ENCODE data around the gene ENOX1. TPM values are rescaled to one million over a fixed set of nuclear protein-coding genes. Genes with fewer than 3 reads are reported as not detected.

ENOX1 gene
- total RNA-seq, 2 experiments from 2014 or later = 0.09 TPM

DNA sequence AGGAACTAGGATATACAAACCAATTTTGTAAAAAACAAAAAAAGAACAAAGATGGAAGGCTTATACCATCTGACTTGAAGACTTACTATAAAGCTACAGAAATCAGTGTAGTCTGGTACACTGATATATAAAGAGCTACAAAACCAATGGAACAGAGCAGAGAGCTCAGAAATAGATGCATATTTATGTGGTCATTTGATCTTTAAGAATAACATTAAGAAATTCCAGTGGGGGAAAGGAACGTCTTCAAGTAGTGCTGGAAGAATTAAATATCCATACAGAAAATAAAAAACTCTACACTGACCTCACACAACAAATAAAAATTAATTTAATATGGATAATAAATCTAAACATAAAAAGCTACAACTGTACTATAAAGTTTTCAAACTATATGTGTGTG, 317.0 kb downstream of the ENOX1 start:
- no peaks in the 10 kb centered on the region for H3K4me1 Mint-ChIP-seq (ENCODE audit: low read depth)
- no peaks in the 10 kb centered on the region for H3K36me3 Mint-ChIP-seq (ENCODE audit: low read depth)
- ATAC-seq = no peak
- TF ChIP-seq, protein P1, sequence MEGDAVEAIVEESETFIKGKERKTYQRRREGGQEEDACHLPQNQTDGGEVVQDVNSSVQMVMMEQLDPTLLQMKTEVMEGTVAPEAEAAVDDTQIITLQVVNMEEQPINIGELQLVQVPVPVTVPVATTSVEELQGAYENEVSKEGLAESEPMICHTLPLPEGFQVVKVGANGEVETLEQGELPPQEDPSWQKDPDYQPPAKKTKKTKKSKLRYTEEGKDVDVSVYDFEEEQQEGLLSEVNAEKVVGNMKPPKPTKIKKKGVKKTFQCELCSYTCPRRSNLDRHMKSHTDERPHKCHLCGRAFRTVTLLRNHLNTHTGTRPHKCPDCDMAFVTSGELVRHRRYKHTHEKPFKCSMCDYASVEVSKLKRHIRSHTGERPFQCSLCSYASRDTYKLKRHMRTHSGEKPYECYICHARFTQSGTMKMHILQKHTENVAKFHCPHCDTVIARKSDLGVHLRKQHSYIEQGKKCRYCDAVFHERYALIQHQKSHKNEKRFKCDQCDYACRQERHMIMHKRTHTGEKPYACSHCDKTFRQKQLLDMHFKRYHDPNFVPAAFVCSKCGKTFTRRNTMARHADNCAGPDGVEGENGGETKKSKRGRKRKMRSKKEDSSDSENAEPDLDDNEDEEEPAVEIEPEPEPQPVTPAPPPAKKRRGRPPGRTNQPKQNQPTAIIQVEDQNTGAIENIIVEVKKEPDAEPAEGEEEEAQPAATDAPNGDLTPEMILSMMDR (IDR thresholded peaks at IDR 0.05) = no peak
- no peak overlapping the region for H3K27ac Mint-ChIP-seq
- H3K9me3 Mint-ChIP-seq = no peaks in the 10 kb centered on the region
- peaks cover 13% of the 10 kb centered on the region for H3K27me3 Mint-ChIP-seq
- DNase-seq = no peak
- POLR2A ChIA-PET = no interaction called here
- no peak overlapping the region for H3K4me3 Mint-ChIP-seq
- CTCF ChIA-PET = no interaction called here
- intact Hi-C loops (cut with micrococcal nuclease) = no loop called here

DNA sequence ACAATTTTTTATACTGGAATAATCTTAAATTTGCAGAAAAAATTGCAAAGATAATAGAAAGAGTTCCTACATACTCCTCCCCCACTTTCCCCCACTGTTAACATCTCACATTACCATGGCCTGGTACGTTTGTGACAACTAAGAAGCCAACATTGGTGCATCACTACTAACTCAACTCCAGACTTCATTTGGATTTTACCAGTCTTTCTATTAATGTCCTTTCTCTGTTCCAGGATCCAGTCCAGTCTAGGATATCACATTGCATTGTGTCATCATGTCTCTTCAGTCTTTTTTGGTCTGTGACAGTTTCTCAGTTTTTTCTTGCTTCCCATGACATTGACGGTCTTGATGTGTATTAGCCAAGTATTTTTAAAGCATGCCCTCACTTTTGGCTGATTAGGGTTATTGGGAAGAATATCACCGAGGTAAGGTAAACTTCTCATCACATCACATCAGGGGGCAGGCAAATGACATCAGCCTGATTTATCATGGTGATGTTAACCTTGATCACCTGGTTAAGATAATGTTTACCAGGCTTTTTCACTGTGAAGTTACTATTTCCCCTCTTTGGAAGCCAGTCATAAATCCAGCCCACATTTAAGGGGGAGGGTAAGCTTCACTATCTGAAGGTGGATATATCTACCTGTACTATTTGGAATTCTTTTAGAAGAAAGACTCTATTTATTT, 322.1 kb downstream of the ENOX1 start:
- ChIA-PET CTCF (no interaction called here), POLR2A (no interaction called here)
- ATAC-seq (no peak), DNase-seq (no peak)
- H3K4me3 Mint-ChIP-seq = no peak overlapping the region
- no peak overlapping the region for H3K27ac Mint-ChIP-seq
- peaks cover 6% of the 10 kb centered on the region for H3K27me3 Mint-ChIP-seq
- TF ChIP-seq, protein P1 (IDR thresholded peaks at IDR 0.05) = no peak
- no peaks in the 10 kb centered on the region for H3K4me1 Mint-ChIP-seq (ENCODE audit: low read depth)
- H3K36me3 Mint-ChIP-seq (ENCODE audit: low read depth) = no peaks in the 10 kb centered on the region
- intact Hi-C loops (cut with micrococcal nuclease) = no loop called here
- H3K9me3 Mint-ChIP-seq = no peaks in the 10 kb centered on the region

DNA sequence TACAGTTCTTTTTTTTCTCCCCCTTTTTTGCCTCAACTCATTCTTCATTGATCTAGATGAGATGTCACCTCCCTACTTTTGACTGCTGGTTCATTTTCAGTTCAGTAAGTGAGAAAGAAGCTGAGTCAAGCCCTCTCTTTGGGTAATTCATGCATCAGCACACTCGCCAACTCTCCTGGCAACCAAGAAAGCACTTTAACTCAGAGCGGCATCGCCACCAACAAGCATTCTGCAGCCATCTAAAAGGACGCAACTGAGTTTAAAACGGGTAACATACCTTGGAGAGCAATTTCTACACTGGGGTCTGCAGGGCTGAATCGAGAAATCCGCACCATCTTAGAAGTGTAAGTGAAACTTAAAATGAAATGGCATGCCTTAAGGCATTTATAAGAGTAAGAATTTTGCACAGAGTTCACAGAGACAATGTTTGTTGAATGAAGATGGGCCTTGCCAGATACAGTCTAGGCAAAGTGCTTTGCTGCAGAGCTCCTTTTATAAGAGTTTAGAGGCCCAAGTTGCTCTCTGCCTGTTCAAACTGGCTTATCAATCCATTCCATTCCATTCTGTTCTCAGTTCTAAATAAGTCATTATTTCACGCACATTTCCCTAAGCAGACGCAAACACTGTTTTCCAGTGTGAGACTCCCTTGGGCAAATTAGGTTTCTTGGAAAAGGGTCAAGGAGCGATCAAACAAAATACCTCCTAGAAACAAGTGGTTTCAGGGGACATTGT, 338.0 kb downstream of the ENOX1 start:
- Mint-ChIP-seq H3K4me3 (no peak overlapping the region), H3K9me3 (no peaks in the 10 kb centered on the region), H3K27me3 (peaks cover 8% of the 10 kb centered on the region), H3K4me1 (ENCODE audit: low read depth) (no peaks in the 10 kb centered on the region), H3K36me3 (ENCODE audit: low read depth) (no peaks in the 10 kb centered on the region), H3K27ac (no peak overlapping the region)
- TF ChIP-seq, protein P1 (IDR thresholded peaks at IDR 0.05) = no peak
- intact Hi-C loops (cut with micrococcal nuclease) = no loop called here
- ATAC-seq = no peak
- CTCF ChIA-PET = no interaction called here
- DNase-seq = no peak
- POLR2A ChIA-PET = no interaction called here

DNA sequence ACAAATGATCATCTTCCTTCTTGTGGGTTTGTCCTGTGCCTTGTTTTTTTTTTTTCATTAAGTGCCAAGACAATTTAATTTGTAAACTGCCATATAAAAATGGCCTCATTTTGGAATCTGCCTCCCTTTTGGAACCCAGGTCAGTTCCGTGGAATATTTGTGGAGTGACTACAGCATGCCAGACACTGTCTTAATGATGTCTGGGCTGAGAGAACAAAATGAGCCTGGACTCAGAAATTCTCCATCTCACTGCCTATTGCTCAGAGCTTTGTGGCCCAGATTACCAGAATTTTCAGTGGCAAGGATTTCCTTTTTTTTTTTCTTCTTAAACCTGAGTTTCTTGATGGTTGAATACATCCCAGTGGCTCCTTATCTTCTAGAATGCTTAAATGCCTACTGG, 340.6 kb downstream of the ENOX1 start:
- ATAC-seq (no peak), DNase-seq (no peak)
- Mint-ChIP-seq H3K4me1 (ENCODE audit: low read depth) (no peaks in the 10 kb centered on the region), H3K9me3 (no peaks in the 10 kb centered on the region), H3K27ac (no peak overlapping the region), H3K4me3 (no peak overlapping the region), H3K36me3 (ENCODE audit: low read depth) (no peaks in the 10 kb centered on the region), H3K27me3 (peaks cover 8% of the 10 kb centered on the region)
- TF ChIP-seq, protein P1 (IDR thresholded peaks at IDR 0.05) = no peak
- intact Hi-C loops (cut with micrococcal nuclease) = no loop called here
- POLR2A ChIA-PET = interaction anchor here (0.6 kb wide), 1 partner anchor 26 kb away, joined by 3 read pairs; no protein-coding TSS in a partner anchor
- CTCF ChIA-PET = no interaction called here

DNA sequence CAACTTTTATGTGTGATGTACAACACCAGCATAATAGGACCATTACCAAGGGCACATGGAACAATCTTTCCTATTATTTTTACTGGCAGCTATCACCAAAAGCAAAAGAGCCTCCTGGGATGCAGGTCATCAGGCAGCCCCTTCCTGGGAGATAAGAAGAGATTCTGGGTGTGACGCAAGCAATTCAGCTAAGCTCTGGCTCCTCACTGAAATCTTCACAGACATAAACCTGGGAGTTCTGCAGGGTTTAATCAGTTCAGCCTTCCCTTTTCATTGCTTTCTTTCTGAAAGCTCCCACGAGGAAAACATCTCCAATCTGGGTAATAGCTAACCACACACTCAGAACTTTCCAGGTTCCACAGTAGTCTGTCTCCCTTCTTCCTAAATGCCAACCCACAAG, 341.1 kb downstream of the ENOX1 start:
- ATAC-seq = no peak
- DNase-seq = no peak
- Mint-ChIP-seq H3K27ac (no peak overlapping the region), H3K9me3 (no peaks in the 10 kb centered on the region), H3K4me1 (ENCODE audit: low read depth) (no peaks in the 10 kb centered on the region), H3K27me3 (peaks cover 8% of the 10 kb centered on the region), H3K4me3 (no peak overlapping the region), H3K36me3 (ENCODE audit: low read depth) (no peaks in the 10 kb centered on the region)
- TF ChIP-seq, protein P1 (IDR thresholded peaks at IDR 0.05) = no peak
- POLR2A ChIA-PET = interaction anchor here (0.6 kb wide), 1 partner anchor 25 kb away, joined by 3 read pairs; no protein-coding TSS in a partner anchor
- CTCF ChIA-PET = no interaction called here
- intact Hi-C loops (cut with micrococcal nuclease) = no loop called here
